CD4-positive, alpha-beta T cell treated with Interleukin-15 for 4 hours (primary cell): ENCODE data around the gene CDK18.

Experiments
- DNase-seq: peaks from one replicate; pipeline ENCODE4 v3.0.0-alpha.2; 2020; ENCODE audit warnings: low spot score

CDK18 gene

DNA sequence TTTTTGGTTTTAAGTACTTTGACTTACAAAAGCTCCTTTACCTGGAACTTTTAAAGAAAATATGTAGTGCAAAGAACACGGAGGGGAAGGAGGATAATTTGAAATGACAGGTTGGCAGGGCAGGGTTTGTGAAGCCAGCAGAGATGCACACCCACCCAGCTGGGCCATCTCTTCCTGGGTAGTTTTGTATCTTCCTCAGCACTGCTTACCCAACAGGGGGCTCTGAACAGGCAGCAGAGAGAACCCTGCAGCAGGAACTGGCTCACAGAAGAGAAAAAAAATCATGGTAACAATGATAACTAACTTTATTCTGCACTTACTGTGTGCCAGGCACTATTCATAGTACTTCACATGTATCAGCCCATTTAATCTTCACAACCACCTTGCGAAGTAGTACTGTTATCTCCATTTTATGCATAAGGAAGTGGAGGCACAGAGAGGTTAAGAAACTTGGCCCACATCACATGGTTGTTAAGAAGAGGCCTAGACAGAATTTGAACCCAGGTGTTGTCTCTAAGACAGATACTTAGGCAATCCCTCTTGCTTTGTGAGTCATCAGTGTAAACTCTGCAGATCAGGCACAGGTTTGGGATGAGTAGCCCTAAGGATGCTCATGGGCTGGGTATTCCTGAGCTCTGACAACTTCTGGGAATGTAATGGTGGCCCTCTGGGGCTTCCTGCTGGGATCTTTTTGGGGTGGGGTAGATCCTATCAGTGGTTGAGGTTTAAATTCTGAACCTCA is 66.5 kb downstream of the CDK18 start:
- no peak for DNase-seq

DNA sequence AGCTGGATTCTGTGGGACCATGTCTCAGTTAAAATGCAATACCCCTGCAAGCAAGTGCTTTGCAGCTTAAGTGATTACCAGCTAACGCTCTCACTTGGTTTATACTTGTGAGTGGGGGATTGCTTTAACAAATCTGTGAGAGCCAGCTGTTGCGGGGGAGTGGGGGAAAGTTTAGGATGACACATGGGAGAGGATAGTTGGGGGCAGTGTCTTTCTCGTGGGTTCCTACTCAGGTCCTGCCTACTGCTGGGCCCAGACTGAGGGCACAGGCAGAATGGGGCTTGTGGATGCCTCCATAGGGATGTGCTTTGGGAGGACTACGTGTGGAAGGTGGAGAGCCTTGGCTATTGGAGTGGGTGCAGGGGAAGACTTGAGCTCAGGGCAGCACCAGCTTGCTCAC is 67.3 kb downstream of the CDK18 start:
- DNase-seq: no peak

DNA sequence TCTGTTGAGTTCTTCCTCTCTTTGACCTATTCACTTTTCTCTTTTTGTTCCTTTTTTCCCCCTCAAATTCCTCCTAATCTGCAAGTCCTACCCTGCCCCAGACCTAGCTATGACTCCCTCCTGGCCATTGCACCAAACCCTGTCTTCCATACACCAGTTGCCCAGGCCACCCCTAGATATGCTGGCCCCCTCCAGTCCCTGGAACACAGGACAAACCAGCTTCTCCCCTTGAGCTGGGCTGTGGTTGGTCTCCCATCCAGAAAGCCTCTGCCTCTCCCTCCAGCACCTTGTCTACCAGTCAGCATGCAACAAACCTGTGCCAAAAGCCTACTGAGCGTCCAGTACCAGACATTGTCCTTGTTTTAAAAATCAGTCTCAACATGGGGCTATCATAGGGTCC is 68.0 kb downstream of the CDK18 start:
- no peak for DNase-seq

DNA sequence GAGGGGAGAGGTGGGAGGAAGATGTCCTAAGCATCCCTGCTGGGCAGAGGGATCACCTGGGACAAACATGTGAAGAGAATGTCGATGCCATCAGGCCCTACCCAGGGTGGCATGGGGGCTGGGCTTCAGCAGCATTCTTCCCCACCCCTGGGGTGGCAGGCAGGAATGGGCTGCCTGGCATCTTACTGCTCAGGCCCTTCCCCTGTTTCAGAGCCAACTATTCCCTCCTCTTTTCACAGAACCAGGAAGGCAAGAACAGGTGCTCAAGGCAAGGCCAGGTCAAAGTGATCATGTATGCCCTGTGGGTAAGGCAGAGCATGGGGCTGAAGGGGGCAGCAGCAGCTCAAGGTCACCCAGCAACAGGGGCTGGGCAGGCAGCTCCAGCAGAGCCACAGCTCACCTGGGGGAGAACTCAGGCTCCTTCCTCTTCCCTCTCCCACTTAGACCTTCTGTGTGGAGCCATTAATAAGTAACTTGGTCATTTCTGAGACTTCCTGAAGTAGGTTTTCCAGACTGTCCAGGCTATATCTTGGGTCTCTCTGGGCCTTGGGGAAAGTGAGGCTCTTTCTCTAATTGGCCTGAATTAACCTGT is 70.9 kb downstream of the CDK18 start:
- DNase-seq: no peak

DNA sequence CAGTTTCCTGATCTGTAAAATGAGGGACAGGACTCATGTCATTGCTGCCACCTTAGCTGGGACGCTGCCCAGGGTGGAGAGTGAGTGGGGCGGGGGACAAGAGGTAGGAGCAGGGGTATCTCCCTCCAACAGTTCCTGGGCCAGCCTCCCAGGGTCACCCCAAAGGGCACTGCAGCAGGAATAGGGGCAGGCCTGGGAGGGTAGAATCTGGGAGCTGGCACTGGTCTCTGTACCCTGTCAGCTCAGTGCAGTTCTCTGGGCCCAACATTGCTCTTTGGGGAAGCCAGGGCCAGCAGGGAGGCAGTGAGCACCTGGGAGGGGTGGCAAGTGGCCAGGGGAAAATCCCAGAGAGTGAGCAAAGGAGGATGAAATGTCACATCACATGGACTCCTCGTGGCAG is 71.5 kb downstream of the CDK18 start:
- no peak for DNase-seq

DNA sequence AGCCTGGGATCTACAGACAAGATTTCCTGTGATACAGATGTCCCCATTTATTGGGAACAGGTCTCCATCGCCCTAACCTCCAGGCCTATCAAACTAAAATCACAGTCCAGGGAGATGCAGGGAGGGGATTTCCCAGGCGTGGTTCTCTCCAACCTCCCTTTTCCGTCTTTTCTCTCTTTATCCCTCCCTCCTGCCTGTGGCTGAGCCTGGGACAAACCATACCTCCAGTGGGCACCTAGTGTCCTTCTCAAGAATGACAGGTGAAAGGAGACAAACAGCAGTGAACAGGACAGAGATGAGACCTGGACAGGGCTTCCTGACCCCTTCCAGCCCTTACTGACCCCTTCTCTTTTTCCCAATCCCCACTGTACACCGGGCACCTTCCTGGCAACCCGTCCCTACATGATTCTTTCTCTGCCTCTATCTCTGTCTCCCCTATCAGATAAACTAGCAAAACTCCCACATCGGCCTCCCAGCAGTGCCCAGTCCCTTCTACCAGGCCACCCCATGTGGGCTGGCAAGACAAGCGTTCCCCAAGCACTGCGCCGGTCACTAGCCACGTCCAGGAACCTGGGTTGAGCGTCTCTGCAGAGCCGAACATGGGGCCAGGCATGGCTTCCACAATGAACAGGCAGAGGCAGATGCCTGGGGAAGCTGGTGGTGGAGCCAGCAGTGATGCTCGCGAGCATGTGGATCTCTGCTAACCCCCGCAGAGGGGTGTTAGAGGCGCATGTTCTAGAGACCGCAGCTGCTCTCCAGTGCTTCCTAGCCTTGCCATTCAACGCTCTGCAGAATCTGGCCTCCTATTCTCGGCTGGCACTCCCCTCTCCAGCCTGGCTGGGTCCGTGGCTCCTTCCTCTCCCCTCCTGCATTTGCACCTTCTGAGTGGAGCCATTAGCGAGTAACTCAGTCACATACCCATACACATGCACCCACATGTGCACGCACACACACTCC is 72.6 kb downstream of the CDK18 start:
- no peak for DNase-seq

DNA sequence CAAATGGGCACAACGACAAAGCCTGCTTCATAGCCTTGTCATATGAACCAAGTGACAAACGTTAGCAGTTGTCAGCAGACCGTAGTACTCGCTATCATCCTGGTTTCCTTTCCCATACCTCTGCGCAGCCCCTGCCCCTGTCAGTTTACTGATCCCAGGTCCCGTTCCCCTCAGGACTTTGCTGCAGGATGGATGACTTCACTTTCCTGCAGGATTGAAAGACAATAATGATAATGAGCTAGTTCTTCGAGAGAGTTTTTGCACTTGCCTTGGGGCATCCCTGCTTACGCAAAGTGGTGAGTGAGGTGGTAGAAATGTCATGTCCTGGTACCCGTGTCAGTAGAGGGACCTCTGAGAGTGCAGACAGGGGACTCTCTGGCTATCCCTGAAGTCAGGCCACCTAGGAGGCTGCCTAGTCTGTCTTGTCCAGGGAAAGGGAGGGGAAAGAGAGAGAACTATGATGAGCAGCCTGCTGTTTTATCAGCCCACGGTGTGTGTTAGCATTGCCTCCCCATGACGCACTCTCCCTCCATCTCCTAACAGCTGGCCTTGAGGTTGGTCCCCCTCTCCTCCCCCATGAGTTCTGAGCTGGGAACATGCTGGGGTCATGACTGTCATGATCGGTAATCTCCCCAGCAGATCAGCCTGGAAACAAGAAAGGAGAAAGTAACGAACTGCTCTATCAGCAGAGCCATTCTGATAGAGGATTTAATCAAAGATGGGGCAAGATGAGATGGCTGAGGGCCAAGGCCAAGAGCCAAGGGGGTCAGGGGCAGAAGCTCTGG is 73.6 kb downstream of the CDK18 start:
- DNase-seq: no peak

DNA sequence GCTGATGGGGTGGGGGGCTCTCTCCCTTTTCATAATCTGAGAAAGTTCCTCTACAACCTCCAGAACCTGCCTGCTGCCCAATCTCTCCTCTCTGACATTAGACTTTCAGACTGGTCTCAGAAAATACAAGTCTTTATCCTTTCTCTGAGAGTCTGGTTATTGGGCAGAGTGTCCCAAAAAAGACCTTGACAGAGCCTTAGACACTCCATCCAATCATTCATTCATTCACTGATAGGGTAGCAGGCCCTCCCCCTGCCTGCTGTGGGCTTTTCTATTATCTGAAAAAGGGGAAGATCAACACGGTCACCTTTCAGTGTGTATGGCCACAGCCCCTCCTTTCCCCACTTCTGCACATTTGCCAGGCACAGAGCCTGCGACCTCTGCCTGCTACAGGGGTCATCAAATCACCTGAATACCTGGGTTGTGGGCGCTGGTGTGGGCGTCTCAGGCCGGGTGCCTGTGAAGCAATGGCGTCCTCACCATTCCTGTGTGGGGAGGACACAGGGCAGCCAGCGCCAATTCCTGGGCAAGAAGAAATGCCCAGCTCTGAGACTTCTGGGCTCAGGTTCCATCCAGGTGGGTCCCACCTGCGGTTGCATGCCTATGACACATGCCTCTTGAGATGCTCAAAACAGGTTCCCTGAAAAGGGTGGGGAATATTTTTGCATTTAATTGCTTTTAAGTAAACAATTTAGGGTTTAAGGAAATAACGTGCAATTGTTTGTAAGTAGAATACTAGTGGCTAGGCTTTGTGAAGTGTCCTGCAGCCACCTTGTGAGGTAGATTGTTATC is 74.5 kb downstream of the CDK18 start:
- no peak for DNase-seq

DNA sequence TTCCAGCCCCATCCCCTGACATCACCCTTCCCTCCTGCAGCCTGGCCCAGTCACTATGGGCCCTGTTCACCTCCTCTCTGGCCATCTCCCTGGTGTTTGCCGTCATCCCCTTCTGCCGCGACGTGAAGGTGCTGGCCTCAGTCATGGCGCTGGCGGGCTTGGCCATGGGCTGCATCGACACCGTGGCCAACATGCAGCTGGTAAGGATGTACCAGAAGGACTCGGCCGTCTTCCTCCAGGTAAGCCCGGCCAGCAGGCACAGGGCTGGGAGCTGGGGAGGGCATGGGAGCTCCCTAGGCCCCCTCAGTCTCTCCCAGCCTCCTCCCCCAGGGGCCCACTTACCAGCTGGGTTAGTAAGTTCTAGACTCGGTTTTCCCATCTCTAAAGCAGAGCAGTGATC is 75.2 kb downstream of the CDK18 start:
- DNase-seq: no peak

DNA sequence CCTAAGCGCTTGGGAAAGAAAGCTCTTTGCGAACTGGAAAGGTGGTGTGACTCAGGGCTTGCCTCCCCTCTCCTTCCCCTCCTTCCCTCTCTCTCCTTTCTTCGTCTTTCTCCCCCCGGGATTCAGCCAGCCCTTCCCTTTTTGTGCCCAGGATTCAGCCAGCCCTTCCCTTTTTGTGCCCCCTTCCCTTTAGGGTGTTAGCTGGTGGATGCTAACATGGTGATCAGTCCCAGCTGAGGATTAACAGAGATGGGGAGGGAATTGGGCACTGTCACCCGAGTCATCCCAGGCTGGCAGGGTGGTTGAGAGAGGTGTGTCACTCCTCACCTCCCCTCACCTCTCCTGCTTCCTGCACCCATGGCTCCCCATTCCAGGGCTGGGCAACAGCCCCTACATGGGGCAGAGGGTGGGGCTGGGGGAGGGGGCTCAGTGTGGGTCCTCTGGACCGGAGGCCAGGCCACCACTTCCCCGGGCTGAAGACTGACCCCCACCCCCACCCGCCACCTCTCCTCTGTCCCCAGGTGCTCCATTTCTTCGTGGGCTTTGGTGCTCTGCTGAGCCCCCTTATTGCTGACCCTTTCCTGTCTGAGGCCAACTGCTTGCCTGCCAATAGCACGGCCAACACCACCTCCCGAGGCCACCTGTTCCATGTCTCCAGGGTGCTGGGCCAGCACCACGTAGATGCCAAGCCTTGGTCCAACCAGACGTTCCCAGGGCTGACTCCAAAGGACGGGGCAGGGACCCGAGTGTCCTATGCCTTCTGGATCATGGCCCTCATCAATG is 75.9 kb downstream of the CDK18 start:
- DNase-seq: no peak

DNA sequence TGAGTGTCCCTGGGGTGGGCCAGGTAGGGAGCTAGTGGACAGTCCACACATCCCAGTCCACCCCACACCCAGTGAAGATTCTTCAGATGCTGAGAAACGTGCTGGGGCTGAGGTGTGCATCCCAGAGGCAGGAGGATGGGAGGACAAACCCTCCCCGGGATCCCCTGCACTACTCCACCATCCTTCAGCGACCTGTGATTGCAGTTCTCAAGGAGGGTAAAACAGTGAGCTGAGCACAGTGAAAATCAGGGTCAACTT is 76.4 kb downstream of the CDK18 start:
- DNase-seq: no peak

DNA sequence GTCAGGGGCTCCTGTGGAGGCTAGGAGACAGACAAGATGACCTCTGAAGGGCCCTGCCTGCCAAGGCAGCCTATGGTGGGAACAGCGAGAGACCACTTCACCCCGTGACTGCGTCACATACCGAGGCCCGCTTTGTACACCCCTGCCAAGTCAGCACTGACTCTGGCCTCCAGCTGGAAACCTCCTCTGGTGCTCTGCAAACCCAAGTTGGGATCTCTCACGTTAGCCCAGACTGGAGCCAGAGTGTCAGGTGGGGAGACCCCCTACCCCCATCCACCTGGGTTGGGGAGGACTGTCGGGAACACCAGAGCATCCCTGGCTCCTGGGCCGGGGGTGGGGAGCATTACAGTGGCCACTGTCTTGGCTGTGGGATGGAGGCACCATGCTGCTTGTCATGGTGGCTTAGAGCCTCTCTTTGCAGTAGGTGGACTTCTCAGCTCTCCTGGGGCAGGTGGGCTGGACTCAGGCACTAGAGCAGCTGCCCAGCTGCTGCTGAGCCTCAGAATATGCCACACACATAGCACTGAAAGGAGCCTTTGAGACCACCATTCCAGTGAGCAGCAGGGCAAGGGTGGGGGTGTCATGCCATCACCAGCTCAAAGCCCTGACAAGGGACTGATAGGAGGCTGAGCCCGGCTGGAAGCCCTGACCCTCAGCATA is 77.0 kb downstream of the CDK18 start:
- DNase-seq: no peak

DNA sequence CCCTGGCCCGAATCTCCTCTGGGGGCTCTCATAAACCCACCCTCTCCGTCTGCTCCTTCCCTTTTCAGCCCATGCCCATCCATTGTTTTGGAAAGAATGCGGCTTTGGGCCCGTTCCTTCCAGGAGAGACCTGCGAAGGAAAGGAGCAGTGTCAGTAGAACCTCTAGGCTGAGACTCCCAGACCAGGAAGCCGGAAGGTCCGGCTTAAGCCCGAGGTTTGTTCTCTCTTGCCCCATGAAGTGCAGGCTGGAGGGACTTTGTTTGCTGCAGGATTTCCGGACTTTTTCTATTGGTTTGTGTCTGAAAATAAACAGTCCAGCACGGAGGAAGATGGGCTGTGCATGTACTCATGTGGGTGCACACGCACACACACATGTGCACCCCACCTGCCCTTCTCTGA is 77.6 kb downstream of the CDK18 start:
- DNase-seq: no peak
